MM.1S (cell line): ENCODE measurements around the gene MYO1C.
A peak's percentile ranks its signal among the peaks of the same experiment; 100 is the strongest.

Experiments used
- DNase-seq: peaks from one replicate; pipeline ENCODE4 v3.0.0-alpha.2; 2015
- H2AFZ ChIP-seq: fragments of 300-600 bp; sonication (generic); 2 replicates; pipeline ENCODE4 v1.6.0; 2016; ENCODE audit warnings: antibody characterized with exemption, low read length
- H3F3A ChIP-seq: fragments of 300-600 bp; sonication (generic); 2 replicates; pipeline ENCODE4 v1.6.1; 2016; ENCODE audit warnings: mild to moderate bottlenecking, antibody characterized with exemption, low read length, moderate library complexity, mixed read lengths; ENCODE audit not compliant: insufficient read depth
- H3K27ac ChIP-seq: fragments of 300-600 bp; sonication (generic); 2 replicates; pipeline ENCODE4 v1.5.1; 2016; ENCODE audit warnings: mild to moderate bottlenecking, low read length
- H3K27me3 ChIP-seq: fragments of 300-600 bp; sonication (generic); replicated peaks from 2 replicates; pipeline ENCODE4 v1.6.0; 2016; ENCODE audit warnings: low read length; ENCODE audit not compliant: insufficient read depth
- H3K36me3 ChIP-seq: fragments of 300-600 bp; sonication (generic); replicated peaks from 2 replicates; pipeline ENCODE4 v1.6.1; 2016; ENCODE audit warnings: mild to moderate bottlenecking, low read length, mixed read lengths; ENCODE audit not compliant: insufficient read depth
- H3K4me1 ChIP-seq: fragments of 300-600 bp; sonication (generic); 2 replicates; pipeline ENCODE4 v1.6.1; 2016; ENCODE audit warnings: low read length, mixed read lengths
- H3K4me2 ChIP-seq: fragments of 300-600 bp; sonication (generic); 2 replicates; pipeline ENCODE4 v1.6.0; 2016; ENCODE audit warnings: low read depth, low read length
- H3K4me3 ChIP-seq: fragments of 300-600 bp; sonication (generic); 2 replicates; pipeline ENCODE4 v1.5.1; 2016; ENCODE audit warnings: low read length, mixed read lengths
- H3K79me2 ChIP-seq: fragments of 300-600 bp; sonication (generic); 2 replicates; pipeline ENCODE4 v1.6.1; 2016; ENCODE audit warnings: mixed run types, low read length, mixed read lengths
- H3K9ac ChIP-seq: fragments of 300-600 bp; sonication (generic); 2 replicates; pipeline ENCODE4 v1.6.1; 2016; ENCODE audit warnings: low read length, mixed read lengths
- H3K9me2 ChIP-seq: fragments of 300-600 bp; sonication (generic); replicated peaks from 2 replicates; pipeline ENCODE4 v1.6.1; 2016; ENCODE audit warnings: mild to moderate bottlenecking, low read length, mixed read lengths; ENCODE audit not compliant: insufficient read depth
- H3K9me3 ChIP-seq: fragments of 300-600 bp; sonication (generic); replicated peaks from 2 replicates; pipeline ENCODE4 v1.6.1; 2016; ENCODE audit warnings: mild to moderate bottlenecking, low read length, mixed read lengths; ENCODE audit not compliant: insufficient read depth
- H4K20me1 ChIP-seq: fragments of 300-600 bp; sonication (generic); 2 replicates; pipeline ENCODE4 v1.6.1; 2016; ENCODE audit warnings: mild to moderate bottlenecking, low read length, moderate library complexity, mixed read lengths; ENCODE audit not compliant: insufficient read depth
- CTCF ChIP-seq: fragments of 300-600 bp; sonication (generic); IDR thresholded peaks from 2 replicates; pipeline ENCODE4 v1.5.1; 2016; ENCODE audit warnings: antibody characterized with exemption, low read length, mixed read lengths
- EZH2 ChIP-seq: fragments of 300-600 bp; sonication (generic); optimal IDR thresholded peaks from 2 replicates; pipeline ENCODE3; 2017; ENCODE audit warnings: low read depth, mild to moderate bottlenecking, antibody characterized with exemption, low read length, mixed read lengths
- EZH2phosphoT487 ChIP-seq: fragments of 300-600 bp; sonication (generic); IDR thresholded peaks from 2 replicates; pipeline ENCODE4 v1.6.1; 2018; ENCODE audit warnings: antibody characterized with exemption, low read length

The MYO1C gene

GRCh38 chr17:1515640-1516387 is 23.3 kb upstream of the MYO1C start:
- peaks cover 32% of the 10 kb centered on the region for H3K79me2 ChIP-seq
- peak overlapping the region; percentile 92 for H3K4me3 ChIP-seq
- H3K4me2 ChIP-seq, result peak overlapping the region; percentile 87
- peaks cover 6% of the 10 kb centered on the region for H3K4me1 ChIP-seq
- H3K27me3 ChIP-seq, result no peaks in the 10 kb centered on the region
- H3K9me3 ChIP-seq, result no peaks in the 10 kb centered on the region
- peak overlapping the region; percentile 78 for H3K9ac ChIP-seq
- peak overlapping the region; percentile 86 for H2AFZ ChIP-seq
- H3K36me3 ChIP-seq, result no peaks in the 10 kb centered on the region
- no peaks in the 10 kb centered on the region for H4K20me1 ChIP-seq
- peaks cover 15% of the 10 kb centered on the region for H3F3A ChIP-seq
- peak overlapping the region; percentile 54; the same call in 1 of the 2 replicates for H3K27ac ChIP-seq
- DNase-seq, result peak; percentile 86
- no peaks in the 10 kb centered on the region for H3K9me2 ChIP-seq
- TF ChIP-seq EZH2phosphoT487, result no peak
- TF ChIP-seq CTCF, result peak; percentile 67

GRCh38 chr17:1512351-1512750 is 19.9 kb upstream of the MYO1C start:
- peaks cover 27% of the 10 kb centered on the region for H3K79me2 ChIP-seq
- no peak overlapping the region for H3K4me3 ChIP-seq
- peaks cover 6% of the 10 kb centered on the region for H3K4me1 ChIP-seq
- no peaks in the 10 kb centered on the region for H3K9me2 ChIP-seq
- no peak for DNase-seq
- H3K27me3 ChIP-seq, result no peaks in the 10 kb centered on the region
- no peak overlapping the region for H3K9ac ChIP-seq
- no peaks in the 10 kb centered on the region for H3K36me3 ChIP-seq
- no peak overlapping the region for H3K27ac ChIP-seq
- H4K20me1 ChIP-seq, result no peaks in the 10 kb centered on the region
- peaks cover 8% of the 10 kb centered on the region; the same call in 1 of the 2 replicates for H3F3A ChIP-seq
- TF ChIP-seq EZH2phosphoT487 (no peak), EZH2 (no peak), CTCF (no peak)
- H3K4me2 ChIP-seq, result no peak overlapping the region
- H3K9me3 ChIP-seq, result no peaks in the 10 kb centered on the region
- H2AFZ ChIP-seq, result no peak overlapping the region

- H3K4me3 ChIP-seq, result no peak overlapping the region
- H4K20me1 ChIP-seq, result no peaks in the 10 kb centered on the region
- H3K4me2 ChIP-seq, result no peak overlapping the region
- H3K9me3 ChIP-seq, result no peaks in the 10 kb centered on the region
- H3F3A ChIP-seq, result peaks cover 8% of the 10 kb centered on the region; the same call in 1 of the 2 replicates
- no peak overlapping the region for H3K27ac ChIP-seq
- no peak for DNase-seq
- peaks cover 6% of the 10 kb centered on the region for H3K4me1 ChIP-seq
- no peak overlapping the region for H3K9ac ChIP-seq
- TF ChIP-seq CTCF, result no peak
- no peak for TF ChIP-seq EZH2phosphoT487
- TF ChIP-seq EZH2, result no peak
- H3K27me3 ChIP-seq, result no peaks in the 10 kb centered on the region
- H2AFZ ChIP-seq, result no peak overlapping the region
- peaks cover 23% of the 10 kb centered on the region for H3K79me2 ChIP-seq
- H3K9me2 ChIP-seq, result no peaks in the 10 kb centered on the region
- no peaks in the 10 kb centered on the region for H3K36me3 ChIP-seq
Measured at GRCh38 chr17:1511756-1512321, 19.4 kb upstream of the MYO1C start.
